BJ (cell line): ENCODE results near the gene CBX2. TPM values are rescaled to one million over a fixed set of nuclear protein-coding genes. Genes with fewer than 3 reads are reported as not detected.
"Not testable (repeated sequence)": the region's sequence is repeated elsewhere in the genome, so short reads cannot be mapped to it uniquely, and the experiment has no call there.

Experiments
- CTCF ChIA-PET: fragments of 350-600 bp; formaldehyde crosslinking; extraction: SDS; loops from one replicate; lab custom pipeline; 2021; ENCODE audit warnings: antibody characterized with exemption, inconsistent platforms; lab: Yijun Ruan, JAX
- POLR2A ChIA-PET: fragments of 300-600 bp; sonication (Branson Sonifier 250); formaldehyde crosslinking; extraction: SDS; loops from one replicate; lab custom pipeline; 2021; ENCODE audit warnings: antibody characterized with exemption; lab: Charles Lee
- DNase-seq: peaks from one replicate; pipeline ENCODE4 v3.0.0-alpha.2; 2011; ENCODE audit warnings: low read depth
- H3K27me3 ChIP-seq: 2 replicates; pipeline ENCODE4 v1.6.0; 2011; ENCODE audit warnings: low read length; ENCODE audit not compliant: control insufficient read depth, insufficient read depth
- H3K36me3 ChIP-seq: 2 replicates; pipeline ENCODE4 v1.5.1; 2011; ENCODE audit warnings: low read length; ENCODE audit not compliant: control insufficient read depth, insufficient read depth
- H3K4me3 ChIP-seq: 2 replicates; pipeline ENCODE4 v1.5.1; 2011; ENCODE audit warnings: low read depth, mild to moderate bottlenecking, control low read depth, low read length
- polyA plus RNA-seq: library from polyadenylated mRNA; depleted of rRNA; stranded (reverse); fragments of >200 nt; gene quantifications from 2 replicates; pipeline ENCODE4 v1.2.3, GENCODE V29; 2011
- TF ChIP-seq, protein P1 (sequence below): IDR thresholded peaks from 2 replicates; pipeline ENCODE4 v1.5.1; 2011; ENCODE audit warnings: low read depth, mild to moderate bottlenecking, control low read depth, inconsistent platforms, low read length, moderate library complexity; ENCODE audit not compliant: insufficient read depth

The CBX2 gene
- polyA plus RNA-seq, 1 experiment, result 1.5 TPM

DNA sequence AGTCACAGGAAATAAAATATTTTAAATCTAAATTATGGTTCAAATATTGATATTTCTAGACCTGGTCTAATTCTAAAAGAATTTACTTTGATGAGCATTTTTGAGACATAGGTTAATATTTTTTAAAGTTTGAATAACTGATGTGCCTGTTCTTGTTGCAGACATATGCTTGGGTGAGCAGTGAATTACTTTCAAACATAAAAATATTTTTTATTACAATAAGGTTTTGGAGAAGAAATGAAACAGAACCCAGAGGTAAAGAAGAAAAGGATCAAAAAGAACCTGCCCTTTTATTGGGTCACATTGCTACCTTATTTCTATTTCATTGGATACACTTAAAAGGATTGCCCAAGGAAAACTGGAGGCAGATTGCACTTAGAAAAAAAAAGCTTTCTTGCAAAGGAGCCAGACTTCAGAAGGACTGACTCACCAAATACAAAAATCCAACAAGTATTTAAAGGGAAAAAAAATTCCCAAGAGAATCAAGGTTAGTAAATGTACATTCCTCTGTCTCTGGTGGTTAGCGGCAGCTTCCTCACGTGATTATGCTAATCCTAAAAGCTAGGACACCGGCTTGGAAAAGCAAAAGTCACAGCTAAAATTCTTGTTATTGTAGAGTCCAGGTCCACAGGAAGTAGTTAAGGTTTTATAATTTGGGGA lies 28.7 kb upstream of the CBX2 start:
- ChIA-PET POLR2A (no interaction called here), CTCF (interaction anchor here (0.7 to 1.3 kb wide), 5 partner anchors 8 to 426 kb away, joined by 3 to 4 read pairs (median 3); no protein-coding TSS in a partner anchor)
- Histone ChIP-seq H3K27me3 (peaks cover 32% of the 10 kb centered on the region), H3K4me3 (no peak overlapping the region), H3K36me3 (no peaks in the 10 kb centered on the region)
- TF ChIP-seq, protein P1, sequence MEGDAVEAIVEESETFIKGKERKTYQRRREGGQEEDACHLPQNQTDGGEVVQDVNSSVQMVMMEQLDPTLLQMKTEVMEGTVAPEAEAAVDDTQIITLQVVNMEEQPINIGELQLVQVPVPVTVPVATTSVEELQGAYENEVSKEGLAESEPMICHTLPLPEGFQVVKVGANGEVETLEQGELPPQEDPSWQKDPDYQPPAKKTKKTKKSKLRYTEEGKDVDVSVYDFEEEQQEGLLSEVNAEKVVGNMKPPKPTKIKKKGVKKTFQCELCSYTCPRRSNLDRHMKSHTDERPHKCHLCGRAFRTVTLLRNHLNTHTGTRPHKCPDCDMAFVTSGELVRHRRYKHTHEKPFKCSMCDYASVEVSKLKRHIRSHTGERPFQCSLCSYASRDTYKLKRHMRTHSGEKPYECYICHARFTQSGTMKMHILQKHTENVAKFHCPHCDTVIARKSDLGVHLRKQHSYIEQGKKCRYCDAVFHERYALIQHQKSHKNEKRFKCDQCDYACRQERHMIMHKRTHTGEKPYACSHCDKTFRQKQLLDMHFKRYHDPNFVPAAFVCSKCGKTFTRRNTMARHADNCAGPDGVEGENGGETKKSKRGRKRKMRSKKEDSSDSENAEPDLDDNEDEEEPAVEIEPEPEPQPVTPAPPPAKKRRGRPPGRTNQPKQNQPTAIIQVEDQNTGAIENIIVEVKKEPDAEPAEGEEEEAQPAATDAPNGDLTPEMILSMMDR, result no peak
- DNase-seq, result peak; percentile 28

DNA sequence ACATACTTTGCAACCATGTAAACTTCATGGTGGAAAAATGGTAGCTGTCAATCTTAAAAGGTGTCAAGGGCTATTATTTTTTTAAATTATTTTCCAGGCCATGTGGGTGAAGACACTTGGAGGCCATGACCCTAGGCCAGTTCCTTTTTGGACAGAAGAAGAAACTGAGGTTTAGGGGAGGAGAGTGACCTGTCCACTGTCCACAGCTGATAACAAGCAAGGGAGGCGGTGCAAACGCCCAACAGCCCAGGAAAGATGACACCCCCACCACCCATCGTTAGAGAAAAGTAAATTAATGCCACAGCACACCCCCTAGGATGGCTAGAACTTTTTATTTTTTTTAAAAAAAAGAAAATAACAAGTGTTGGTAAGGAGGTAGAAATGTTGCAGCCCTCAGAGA lies 28.0 kb upstream of the CBX2 start:
- POLR2A ChIA-PET, result no interaction called here
- Histone ChIP-seq H3K4me3 (no peak overlapping the region), H3K36me3 (no peaks in the 10 kb centered on the region), H3K27me3 (peaks cover 32% of the 10 kb centered on the region)
- no peak for DNase-seq
- CTCF ChIA-PET, result interaction anchor here (1.0 to 1.3 kb wide), 4 partner anchors 9 to 425 kb away, joined by 3 to 4 read pairs (median 3); no protein-coding TSS in a partner anchor
- TF ChIP-seq, protein P1, result no peak

DNA sequence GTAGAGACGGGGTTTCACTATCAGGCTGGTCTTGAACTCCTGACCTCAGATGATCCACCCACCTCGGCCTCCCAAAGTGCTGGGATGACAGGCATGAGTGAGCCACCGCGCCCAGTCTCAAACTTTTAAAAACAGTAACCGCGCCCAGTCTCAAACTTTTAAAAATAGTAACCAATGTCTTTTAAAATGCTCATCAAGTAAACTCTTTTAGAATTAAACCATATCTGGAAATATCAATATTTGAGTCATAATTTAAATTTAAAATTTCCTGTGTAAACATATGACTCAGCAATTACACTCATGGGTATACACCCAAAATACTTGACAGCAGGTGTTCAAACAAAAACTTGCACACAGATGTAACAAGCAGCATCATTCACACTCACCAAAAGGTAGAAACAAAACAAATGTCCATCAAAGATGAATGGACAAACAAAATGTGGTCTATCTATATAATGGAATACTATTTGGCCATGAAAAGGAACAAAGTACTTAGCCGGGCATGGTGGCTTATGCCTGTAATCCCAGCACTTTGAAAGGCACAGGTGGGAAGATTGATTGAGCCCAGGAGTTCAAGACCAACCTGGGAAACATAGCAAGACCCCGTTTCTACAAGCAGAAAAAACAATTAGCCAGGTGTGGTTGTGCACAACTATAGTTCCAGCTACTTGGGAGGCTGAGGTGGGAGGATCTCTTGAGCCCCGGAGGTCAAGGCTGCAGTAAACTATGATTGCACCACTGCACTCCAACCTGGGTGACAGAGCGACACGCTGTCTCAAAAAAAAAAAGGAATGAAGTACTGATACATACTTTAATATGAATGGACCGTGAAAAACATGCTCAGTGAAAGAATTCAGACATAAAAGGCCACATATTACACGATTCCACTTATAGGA lies 27.1 kb upstream of the CBX2 start:
- Histone ChIP-seq H3K4me3 (no peak overlapping the region), H3K27me3 (peaks cover 27% of the 10 kb centered on the region), H3K36me3 (no peaks in the 10 kb centered on the region)
- POLR2A ChIA-PET, result no interaction called here
- CTCF ChIA-PET, result interaction anchor here (1.2 to 4.0 kb wide), 2 partner anchors 9 to 11 kb away, joined by 4 to 24 read pairs; no protein-coding TSS in a partner anchor
- no peak for DNase-seq
- TF ChIP-seq, protein P1, result no peak

- TF ChIP-seq, protein P1, result no peak
- H3K4me3 ChIP-seq, result no peak overlapping the region
- ChIA-PET POLR2A (no interaction called here), CTCF (interaction anchor here (1.2 to 4.0 kb wide), 2 partner anchors 11 to 13 kb away, joined by 4 to 24 read pairs; no protein-coding TSS in a partner anchor)
- peaks cover 18% of the 10 kb centered on the region for H3K27me3 ChIP-seq
- DNase-seq, result no peak
- no peaks in the 10 kb centered on the region for H3K36me3 ChIP-seq
These were observed 25.8 kb upstream of the CBX2 start for GRCh38 chr17:79752175-79752574.

DNA sequence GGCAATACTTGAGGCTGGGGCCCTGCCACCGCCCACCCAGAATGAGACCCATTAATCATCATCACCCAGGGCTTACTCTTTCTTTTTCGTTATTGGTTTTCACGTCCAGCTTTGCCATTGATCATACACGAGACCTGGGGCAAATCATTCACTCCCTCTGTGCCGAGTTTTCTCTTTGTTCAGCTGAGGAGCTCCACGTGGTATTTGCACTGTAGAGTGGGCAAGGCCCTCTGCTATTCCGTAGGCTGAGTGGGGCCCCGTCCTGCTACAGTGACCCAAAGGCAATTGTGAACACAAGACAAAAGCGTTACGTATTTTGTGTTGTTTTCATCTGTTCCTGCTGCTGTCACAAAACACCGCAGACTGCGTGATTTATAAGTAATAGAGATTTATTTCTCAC lies 23.6 kb upstream of the CBX2 start:
- Histone ChIP-seq H3K36me3 (no peaks in the 10 kb centered on the region), H3K27me3 (peaks cover 3% of the 10 kb centered on the region; the same call in 1 of the 2 replicates), H3K4me3 (no peak overlapping the region)
- TF ChIP-seq, protein P1, result no peak
- no peak for DNase-seq
- POLR2A ChIA-PET, result no interaction called here
- CTCF ChIA-PET, result interaction anchor here (4.0 kb wide), 1 partner anchor 13 kb away, joined by 24 read pairs; no protein-coding TSS in a partner anchor

DNA sequence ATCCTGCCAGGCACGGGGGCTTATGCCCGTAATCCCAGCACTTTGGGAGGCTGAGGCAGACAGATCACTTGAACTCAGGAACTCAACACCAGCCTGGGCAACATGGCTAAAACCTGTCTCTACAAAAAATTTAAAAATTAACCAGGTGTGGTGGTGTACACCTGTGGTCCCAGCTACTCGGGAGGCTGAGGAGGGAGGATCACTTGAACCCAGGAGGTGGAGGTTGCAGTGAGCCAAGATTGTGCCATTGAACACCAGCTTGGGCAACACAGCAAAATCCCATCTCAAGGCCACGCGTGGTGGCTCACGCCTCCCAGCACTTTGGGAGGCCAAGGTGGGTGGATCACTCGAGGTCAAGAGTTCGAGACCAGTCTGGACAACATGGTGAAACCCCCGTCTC lies 23.0 kb upstream of the CBX2 start:
- POLR2A ChIA-PET, H3K4me3 ChIP-seq, H3K36me3 ChIP-seq, DNase-seq, H3K27me3 ChIP-seq: not testable (repeated sequence)
- CTCF ChIA-PET, result interaction anchor here (1.2 to 4.0 kb wide), 2 partner anchors 13 kb away, joined by 3 to 24 read pairs; no protein-coding TSS in a partner anchor
